Nucleus accumbens (tissue), 56 donors: Measurements from ENCODE around the gene LALBA.
"Not testable (repeated sequence)": the region's sequence is repeated elsewhere in the genome, so short reads cannot be mapped to it uniquely, and the experiment has no call there.

Experiments used
- DNase-seq, 56 donors: peaks; one replicate each; lab custom pipeline; 2025; lab: John Stamatoyannopoulos, UW

Gene LALBA

GRCh38 chr12:48569946-48570345 is at the start of gene LALBA:
Gene LALBA (minus strand): TSS chr12:48570046. CDS start chr12:48570020, 26 bp downstream.
- no peak for DNase-seq

DNA sequence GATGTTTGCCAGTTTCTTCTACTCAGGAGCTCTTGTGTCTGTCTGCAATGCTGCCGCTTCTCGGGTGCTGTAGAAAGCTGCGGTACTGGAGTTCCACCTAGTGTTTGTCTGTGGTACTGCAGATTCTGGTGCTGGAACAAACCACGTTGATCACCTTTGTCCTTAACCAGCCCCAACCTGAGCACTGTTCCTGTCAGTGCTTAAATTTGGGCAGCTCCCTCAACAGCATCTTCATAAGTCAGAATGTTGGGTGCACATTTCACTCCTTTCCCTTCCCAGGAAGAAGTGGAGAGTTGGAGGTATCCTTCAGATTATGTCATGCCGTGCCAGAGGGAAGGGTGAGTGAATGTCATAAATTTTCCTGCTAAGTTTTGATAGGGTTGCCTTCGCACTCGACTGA is 48.7 kb upstream of the LALBA start:
- peak in 51 of 56 donors; percentile 1 to 86 (median 41) for DNase-seq

GRCh38 chr12:48615681-48616080 is 45.8 kb upstream of the LALBA start:
- DNase-seq: no peak

- no peak for DNase-seq
These were observed 43.5 kb upstream of the LALBA start for GRCh38 chr12:48613321-48613720.

GRCh38 chr12:48602192-48602989 is 32.5 kb upstream of the LALBA start:
- no peak for DNase-seq

DNA sequence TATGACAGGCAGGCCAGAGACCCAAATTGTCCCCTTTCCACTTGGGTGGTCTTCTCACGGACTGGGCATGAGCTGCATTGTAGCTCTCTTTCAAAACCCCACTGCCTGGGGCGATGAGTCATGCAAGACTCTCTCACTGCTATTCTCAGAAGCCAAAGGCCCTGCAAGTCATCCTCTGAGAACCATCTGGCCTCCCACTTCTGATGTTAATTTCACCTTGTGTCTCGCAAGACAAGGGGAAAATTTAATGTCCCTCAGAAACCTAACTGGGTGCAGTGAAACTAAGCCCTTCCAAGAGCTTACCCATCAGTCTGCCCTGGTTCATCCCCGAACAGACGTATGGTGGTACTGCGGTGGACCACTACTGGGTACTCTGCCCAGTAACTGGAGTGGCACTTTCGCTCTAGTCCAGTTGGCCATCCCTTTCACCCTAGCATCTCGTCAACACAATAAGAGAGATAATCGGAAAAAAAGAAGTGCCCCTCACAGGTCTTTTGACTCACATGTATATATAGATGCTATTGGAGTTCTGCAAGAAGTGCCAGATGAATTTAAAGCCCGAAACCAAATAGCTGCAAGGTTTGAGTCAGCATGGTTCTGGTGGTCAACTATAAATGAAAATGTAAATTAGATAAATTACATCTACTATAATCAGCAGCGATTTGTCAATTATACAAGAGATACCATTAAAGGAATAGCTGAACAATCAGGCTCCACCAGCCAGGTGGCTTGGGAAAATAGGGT is 31.3 kb upstream of the LALBA start:
- no peak for DNase-seq

GRCh38 chr12:48600552-48600951 is 30.7 kb upstream of the LALBA start:
- DNase-seq: no peak

DNA sequence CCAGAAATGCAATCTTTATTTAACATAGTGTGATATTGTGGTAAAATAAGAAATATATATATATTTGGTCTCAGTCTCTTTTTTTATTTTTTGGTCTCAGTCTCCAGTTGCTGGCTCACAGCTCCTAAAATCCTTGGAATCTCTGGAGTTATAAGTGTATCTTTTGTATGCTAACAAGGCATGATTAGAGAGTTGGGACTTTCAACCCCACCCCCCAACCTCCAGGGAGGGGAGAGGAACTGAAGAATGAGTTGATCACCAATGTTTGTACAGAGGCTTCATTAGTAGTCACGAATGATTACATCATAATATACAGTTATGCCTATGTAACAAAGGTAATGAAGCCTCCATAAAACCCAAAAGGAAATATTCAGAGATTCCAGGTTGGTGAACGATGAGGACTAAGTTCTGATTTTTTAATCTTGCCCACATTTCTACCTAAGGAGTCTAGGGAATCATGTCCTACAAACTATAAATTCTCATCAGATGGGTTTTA is 22.8 kb upstream of the LALBA start:
- no peak for DNase-seq

DNA sequence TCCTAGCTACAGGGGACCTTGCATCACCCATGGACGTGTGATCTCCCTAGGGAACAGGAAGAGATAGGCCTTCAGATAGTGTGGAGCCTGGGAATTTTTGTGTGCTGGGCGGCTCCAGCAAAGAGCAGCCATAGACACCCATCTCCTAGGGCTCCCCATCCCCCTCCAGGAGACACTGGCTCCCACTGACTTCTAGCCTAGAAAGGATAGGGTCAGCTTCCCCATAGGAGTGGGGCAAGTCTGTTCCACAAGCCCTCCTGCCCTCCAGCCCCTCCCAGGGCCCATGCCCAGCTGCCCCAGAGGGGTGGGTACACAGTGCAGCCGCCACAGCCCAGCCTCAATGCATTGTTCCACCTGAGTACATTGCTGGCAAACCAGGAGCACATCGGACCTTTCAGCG is 16.5 kb upstream of the LALBA start:
- no peak for DNase-seq

GRCh38 chr12:48583728-48584127 is 13.9 kb upstream of the LALBA start:
- DNase-seq: no peak

DNA sequence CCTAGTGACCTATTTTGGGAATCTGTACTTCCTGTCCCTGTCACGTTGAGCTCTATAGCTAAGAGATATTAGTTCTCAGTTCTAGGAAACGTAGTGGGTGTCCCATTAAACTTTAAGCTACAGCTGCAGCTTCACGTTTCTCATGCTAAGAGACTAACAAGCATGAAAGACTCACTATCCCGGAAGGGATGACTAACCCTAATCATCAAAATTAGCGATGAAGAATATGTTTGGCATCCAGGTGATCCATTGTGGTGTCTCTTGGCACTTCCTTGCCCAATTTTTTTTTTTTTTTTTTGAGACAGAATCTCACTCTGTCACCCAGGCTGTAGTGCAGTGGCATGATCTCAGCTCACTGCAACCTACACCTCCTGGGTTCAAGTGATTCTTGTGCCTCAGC is 11.0 kb upstream of the LALBA start:
- no peak for DNase-seq

GRCh38 chr12:48572326-48572725 is 2.5 kb upstream of the LALBA start:
- DNase-seq: peak in 1 of 56 donors; percentile 3

- no peak for DNase-seq
These were observed 2.1 kb downstream of the LALBA start for GRCh38 chr12:48567731-48568130.

GRCh38 chr12:48557919-48558318 is 11.9 kb downstream of the LALBA start:
- no peak for DNase-seq

- no peak for DNase-seq
These were observed 13.2 kb downstream of the LALBA start for GRCh38 chr12:48556631-48557030.

DNA sequence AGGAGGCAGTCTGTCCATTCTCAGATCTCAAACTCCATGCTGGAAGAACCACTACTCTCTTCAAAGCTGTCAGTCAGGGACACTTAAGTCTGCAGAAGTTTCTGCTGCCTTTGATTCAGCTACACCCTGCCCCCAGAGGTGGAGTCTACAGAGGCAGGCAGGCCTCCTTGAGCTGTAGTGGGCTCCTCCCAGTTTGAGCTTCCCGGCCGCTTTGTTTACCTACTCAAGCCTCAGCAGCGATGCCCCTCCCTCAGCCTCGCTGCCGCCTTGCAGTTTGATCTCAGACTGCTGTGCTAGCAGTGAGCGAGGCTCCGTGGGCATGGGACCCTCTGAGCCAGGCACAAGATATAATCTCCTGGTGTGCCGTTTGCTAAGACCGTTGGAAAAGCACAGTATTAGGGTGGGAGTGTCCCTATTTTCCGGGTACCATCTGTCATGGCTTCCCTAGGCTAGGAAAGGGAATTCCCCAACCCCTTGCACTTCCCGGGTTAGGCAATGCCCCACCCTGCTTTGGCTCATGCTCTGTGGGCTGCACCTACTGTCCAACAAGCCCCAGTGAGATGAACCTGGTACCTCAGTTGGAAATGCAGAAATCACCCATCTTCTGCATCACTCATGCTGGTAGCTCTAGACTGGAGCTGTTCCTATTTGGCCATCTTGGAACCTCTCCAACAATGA is 16.0 kb downstream of the LALBA start:
- DNase-seq: not testable (repeated sequence)

- DNase-seq: not testable (repeated sequence)
These were observed 18.2 kb downstream of the LALBA start for GRCh38 chr12:48551636-48552035.

DNA sequence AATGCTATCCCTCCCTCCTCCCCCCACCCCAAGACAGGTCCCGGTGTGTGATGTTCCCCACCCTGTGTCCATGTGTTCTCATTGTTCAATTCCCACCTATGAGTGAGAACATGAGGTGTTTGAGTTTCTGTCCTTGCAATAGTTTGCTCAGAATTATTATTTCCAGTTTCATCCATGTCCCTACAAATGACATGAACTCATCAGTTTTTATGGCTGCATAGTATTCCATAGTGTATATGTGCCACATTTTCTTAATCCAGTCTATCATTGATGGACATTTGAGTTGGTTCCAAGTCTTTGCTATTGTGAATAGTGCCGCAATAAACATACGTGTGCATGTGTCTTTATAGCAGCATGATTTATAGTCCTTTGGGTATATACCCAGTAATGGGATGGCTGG is 22.8 kb downstream of the LALBA start:
- DNase-seq: not testable (repeated sequence)

DNA sequence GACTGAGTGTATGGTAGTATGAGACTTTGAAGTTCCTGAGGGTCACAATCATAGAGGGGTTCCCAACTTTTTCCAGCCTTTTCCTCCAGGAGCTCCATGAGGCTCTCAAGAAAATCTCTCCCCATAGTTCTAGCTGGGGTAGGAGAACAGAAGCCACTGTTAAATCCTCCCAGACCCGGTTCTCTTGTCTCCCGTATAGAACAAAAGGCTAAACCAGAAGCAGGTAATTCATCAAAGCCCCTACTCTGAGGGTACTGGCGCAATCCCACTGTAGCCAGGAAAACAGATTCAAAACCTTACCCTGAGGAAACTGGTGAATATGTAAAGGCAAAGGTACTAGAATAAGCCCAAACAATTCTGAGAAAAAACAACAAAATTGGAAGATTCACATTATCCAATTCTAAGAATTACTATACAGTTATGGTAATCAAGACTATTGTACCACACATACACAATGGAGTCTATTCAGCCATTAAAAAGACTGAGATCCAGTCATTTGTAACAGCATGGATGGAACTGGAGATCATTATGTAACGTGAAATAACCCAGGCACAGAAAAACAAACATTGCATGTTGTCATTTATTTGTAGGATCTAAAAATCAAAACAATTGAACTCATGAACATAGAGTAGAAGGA is 23.9 kb downstream of the LALBA start:
- no peak for DNase-seq

GRCh38 chr12:48542300-48542928 is 27.4 kb downstream of the LALBA start:
- DNase-seq: peak in 21 of 56 donors; percentile 0 to 44 (median 5)
